Caco-2 (cell line): ENCODE results near the gene EMC1. TPM values are rescaled to one million over a fixed set of nuclear protein-coding genes. Genes with fewer than 3 reads are reported as not detected.

Source experiments
- BruUV-seq: library from RNA; stranded (reverse); fragments of 400-500 nt; replicated peaks from 2 replicates; lab custom pipeline; 2021; lab: Mats Ljungman, UMichigan
- CTCF ChIA-PET: fragments of 300-600 bp; sonication (Branson Sonifier 250); formaldehyde crosslinking; loops from one replicate; lab custom pipeline; 2022; ENCODE audit warnings: antibody characterized with exemption; lab: Charles Lee
- POLR2A ChIA-PET: fragments of 300-600 bp; sonication (Branson Sonifier 250); formaldehyde crosslinking; loops from one replicate; lab custom pipeline; 2022; ENCODE audit warnings: antibody characterized with exemption; lab: Charles Lee
- DNase-seq, 2 experiments: peaks; one replicate each; pipeline versions ENCODE4 v3.0.0 to v3.0.0-alpha.2; 2020 to 2022
- H3K27me3 ChIP-seq: replicated peaks from 2 replicates; pipeline ENCODE4 v1.6.0; 2011; ENCODE audit warnings: low read length; ENCODE audit not compliant: control insufficient read depth, insufficient read depth
- H3K36me3 ChIP-seq: 2 replicates; pipeline ENCODE4 v1.5.1; 2011; ENCODE audit warnings: low read length; ENCODE audit not compliant: control insufficient read depth, insufficient read depth
- H3K4me1 ChIP-seq: fragments of 250-450 bp; sonication (Bioruptor Pico); 2 replicates; pipeline ENCODE4 v1.5.1; 2020; ENCODE audit warnings: mild to moderate bottlenecking
- H3K4me3 ChIP-seq: 2 replicates; pipeline ENCODE4 v1.5.1; 2011; ENCODE audit warnings: low read depth, mild to moderate bottlenecking, control low read depth, low read length
- H3K9me3 ChIP-seq: fragments of 250-450 bp; sonication (Bioruptor Pico); 2 replicates; pipeline ENCODE4 v1.5.1; 2020; ENCODE audit warnings: mild to moderate bottlenecking, moderate library complexity
- H3K27ac Mint-ChIP-seq: one replicate; pipeline ENCODE4 v1.8.0; 2022; ENCODE audit warnings: mixed read lengths; ENCODE audit not compliant: unreplicated experiment
- H3K27me3 Mint-ChIP-seq: one replicate; pipeline ENCODE4 v1.8.0; 2022; ENCODE audit warnings: mixed read lengths; ENCODE audit not compliant: insufficient read depth, unreplicated experiment
- H3K36me3 Mint-ChIP-seq: one replicate; pipeline ENCODE4 v1.8.0; 2022; ENCODE audit warnings: mild to moderate bottlenecking, mixed read lengths; ENCODE audit not compliant: insufficient read depth, unreplicated experiment
- H3K4me1 Mint-ChIP-seq: one replicate; pipeline ENCODE4 v1.8.0; 2022; ENCODE audit warnings: low read depth, mixed read lengths; ENCODE audit not compliant: unreplicated experiment
- H3K4me3 Mint-ChIP-seq: one replicate; pipeline ENCODE4 v1.8.0; 2022; ENCODE audit warnings: mild to moderate bottlenecking, moderate library complexity, mixed read lengths; ENCODE audit not compliant: unreplicated experiment
- H3K9me3 Mint-ChIP-seq: one replicate; pipeline ENCODE4 v1.8.0; 2022; ENCODE audit warnings: mixed read lengths; ENCODE audit not compliant: unreplicated experiment
- CTCF ChIP-seq, 2 experiments: fragments of 200-600 bp in 1 of 2; IDR thresholded peaks; 1 replicate in 1 of 2; 2 replicates in 1 of 2; pipeline versions ENCODE4 v1.5.1 to v1.8.0; 2011 to 2022; ENCODE audit warnings: antibody characterized with exemption in 1 of 2, control low read depth in 1 of 2, inconsistent platforms in 1 of 2, low read depth in 1 of 2, low read length in 1 of 2, mild to moderate bottlenecking in 1 of 2, moderate library complexity in 1 of 2; ENCODE audit not compliant: insufficient read depth in 1 of 2, severe bottlenecking in 1 of 2, unreplicated experiment in 1 of 2
- intact Hi-C: fragments of 100-400 bp; cut with micrococcal nuclease; formaldehyde crosslinking; loops from one replicate; pipeline ENCODE4 v1.10.0; 2022; ENCODE audit not compliant: unreplicated experiment
- total RNA-seq: library from RNA; stranded (reverse); gene quantifications from 2 replicates; pipeline ENCODE4 v1.2.3, GENCODE V29; 2022

Gene EMC1
- total RNA-seq, 1 experiment from 2014 or later: 51.5 TPM

GRCh38 chr1:19206947-19207346, 44.4 kb downstream of the EMC1 start:
- CTCF ChIA-PET: no interaction called here
- H3K36me3 ChIP-seq: no peaks in the 10 kb centered on the region
- H3K4me3 ChIP-seq: no peak overlapping the region
- H3K27me3 ChIP-seq: no peaks in the 10 kb centered on the region
- Mint-ChIP-seq H3K4me1 (peaks cover 22% of the 10 kb centered on the region), H3K4me3 (peak overlapping the region; percentile 65), H3K9me3 (no peaks in the 10 kb centered on the region), H3K27me3 (no peaks in the 10 kb centered on the region), H3K36me3 (peaks cover 61% of the 10 kb centered on the region), H3K27ac (no peak overlapping the region)
- intact Hi-C loops: no loop called here
- TF ChIP-seq CTCF (IDR thresholded peaks at IDR 0.05; ENCODE audit: insufficient read depth in 1 of 2, low read depth in 1 of 2, low read length in 1 of 2, severe bottlenecking in 1 of 2, unreplicated experiment in 1 of 2): no peak
- no peak for DNase-seq
- peaks cover 60% of the 10 kb centered on the region for H3K4me1 ChIP-seq
- BruUV-seq: no TSS peak
- POLR2A ChIA-PET: no interaction called here
- no peaks in the 10 kb centered on the region for H3K9me3 ChIP-seq

DNA sequence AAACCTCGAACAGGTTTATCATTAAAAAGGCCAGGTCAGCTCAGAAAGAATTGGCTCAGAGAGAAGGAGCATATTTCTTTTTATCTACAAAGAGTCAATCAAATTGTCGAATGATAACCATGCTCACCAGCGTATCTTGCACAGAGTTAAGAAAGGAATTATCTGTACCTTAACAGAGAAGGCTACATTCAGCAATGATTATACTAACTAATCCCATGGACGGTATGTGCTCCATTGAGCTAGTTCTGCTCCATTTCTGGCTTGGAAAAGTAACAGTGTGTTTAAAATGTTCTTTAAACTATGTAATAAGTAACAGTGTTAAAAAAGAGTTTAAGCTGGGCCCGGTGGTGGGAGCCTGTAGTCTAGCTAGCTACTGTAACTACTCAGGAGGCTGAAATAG, 45.5 kb downstream of the EMC1 start:
- ChIA-PET POLR2A (no interaction called here), CTCF (no interaction called here)
- no peaks in the 10 kb centered on the region for H3K9me3 Mint-ChIP-seq
- Histone ChIP-seq H3K4me1 (peaks cover 70% of the 10 kb centered on the region), H3K36me3 (no peaks in the 10 kb centered on the region), H3K9me3 (no peaks in the 10 kb centered on the region), H3K27me3 (no peaks in the 10 kb centered on the region), H3K4me3 (no peak overlapping the region)
- DNase-seq: no peak
- H3K4me3 Mint-ChIP-seq: peak overlapping the region; percentile 39
- peaks cover 22% of the 10 kb centered on the region for H3K4me1 Mint-ChIP-seq
- H3K27me3 Mint-ChIP-seq: no peaks in the 10 kb centered on the region
- no peak for TF ChIP-seq CTCF (IDR thresholded peaks at IDR 0.05; ENCODE audit: insufficient read depth in 1 of 2, low read depth in 1 of 2, low read length in 1 of 2, severe bottlenecking in 1 of 2, unreplicated experiment in 1 of 2)
- intact Hi-C loops: no loop called here
- peaks cover 55% of the 10 kb centered on the region for H3K36me3 Mint-ChIP-seq
- no TSS peak for BruUV-seq
- H3K27ac Mint-ChIP-seq: peak overlapping the region; percentile 21

- no TSS peak for BruUV-seq
- H3K4me3 ChIP-seq: no peak overlapping the region
- peak overlapping the region; percentile 21 for H3K27ac Mint-ChIP-seq
- no peaks in the 10 kb centered on the region for H3K27me3 ChIP-seq
- TF ChIP-seq CTCF (IDR thresholded peaks at IDR 0.05; ENCODE audit: insufficient read depth in 1 of 2, low read depth in 1 of 2, low read length in 1 of 2, severe bottlenecking in 1 of 2, unreplicated experiment in 1 of 2): no peak
- ChIA-PET POLR2A (interaction anchor here (0.5 kb wide), 1 partner anchor 39 kb away, joined by 9 read pairs; no protein-coding TSS in a partner anchor), CTCF (interaction anchor here (0.8 kb wide), 1 partner anchor 26 kb away, joined by 4 read pairs; no protein-coding TSS in a partner anchor)
- no peaks in the 10 kb centered on the region for H3K27me3 Mint-ChIP-seq
- H3K4me1 Mint-ChIP-seq: peaks cover 22% of the 10 kb centered on the region
- no peaks in the 10 kb centered on the region for H3K9me3 Mint-ChIP-seq
- DNase-seq: no peak
- H3K9me3 ChIP-seq: no peaks in the 10 kb centered on the region
- H3K36me3 Mint-ChIP-seq: peaks cover 55% of the 10 kb centered on the region
- H3K4me3 Mint-ChIP-seq: peak overlapping the region; percentile 39
- H3K36me3 ChIP-seq: no peaks in the 10 kb centered on the region
- H3K4me1 ChIP-seq: peaks cover 70% of the 10 kb centered on the region
- intact Hi-C loops: no loop called here
Observed at GRCh38 chr1:19205403-19205802, 45.9 kb downstream of the EMC1 start.
